CD14-positive monocyte (primary cell): ENCODE data around the gene ACTR2. TPM values are rescaled to one million over a fixed set of nuclear protein-coding genes. Genes with fewer than 3 reads are reported as not detected.

Source experiments
- DNase-seq, 3 donors: peaks; one replicate each; pipeline ENCODE4 v3.0.0-alpha.2; 2011 to 2022
- H2AFZ ChIP-seq: 2 replicates; pipeline ENCODE4 v1.6.0; 2012; ENCODE audit warnings: mild to moderate bottlenecking, low read depth, low read length, inconsistent platforms; ENCODE audit not compliant: insufficient read depth, poor library complexity, severe bottlenecking
- H3K27ac ChIP-seq, 2 donors: 1 replicate in 1 of 2; 2 replicates in 1 of 2; pipeline ENCODE4 v1.5.1; 2012 to 2013; ENCODE audit warnings: low read length in 2 of 2, control low read depth in 1 of 2, inconsistent platforms in 1 of 2, low read depth in 1 of 2, mild to moderate bottlenecking in 1 of 2
- H3K27me3 ChIP-seq, 2 donors: one replicate each; pipeline versions ENCODE4 v1.6.0 to v1.6.1; 2011 to 2013; ENCODE audit warnings: low read length in 2 of 2; ENCODE audit not compliant: control insufficient read depth in 2 of 2, insufficient read depth in 2 of 2
- H3K36me3 ChIP-seq, 2 donors: replicated peaks in 1 of 2; 1 replicate in 1 of 2; 2 replicates in 1 of 2; pipeline versions ENCODE4 v1.5.1 to v1.6.1; 2012 to 2013; ENCODE audit warnings: low read length in 2 of 2, control low read depth in 1 of 2, inconsistent platforms in 1 of 2, mild to moderate bottlenecking in 1 of 2; ENCODE audit not compliant: insufficient read depth in 2 of 2, control insufficient read depth in 1 of 2
- H3K4me1 ChIP-seq, 2 donors: 1 replicate in 1 of 2; 2 replicates in 1 of 2; pipeline versions ENCODE4 v1.5.1 to v1.6.1; 2012 to 2013; ENCODE audit warnings: low read length in 2 of 2, control low read depth in 1 of 2, inconsistent platforms in 1 of 2, mild to moderate bottlenecking in 1 of 2, moderate library complexity in 1 of 2; ENCODE audit not compliant: insufficient read depth in 2 of 2, control insufficient read depth in 1 of 2
- H3K4me2 ChIP-seq: replicated peaks from 2 replicates; pipeline ENCODE3; 2012; ENCODE audit warnings: low read length, moderate library complexity, mild to moderate bottlenecking; ENCODE audit not compliant: poor library complexity, severe bottlenecking; ENCODE audit errors: extremely low read depth
- H3K4me3 ChIP-seq, 3 experiments: fragments of 200-600 bp in 1 of 3; sonication (generic) in 1 of 3; replicated peaks in 1 of 3; 1 replicate in 2 of 3; 2 replicates in 1 of 3; pipeline ENCODE4 v1.5.1; 2011 to 2013; ENCODE audit warnings: low read length in 3 of 3, mild to moderate bottlenecking in 3 of 3, control low read depth in 2 of 3, low read depth in 2 of 3, inconsistent platforms in 1 of 3, moderate library complexity in 1 of 3
- H3K79me2 ChIP-seq: 2 replicates; pipeline ENCODE4 v1.6.0; 2012; ENCODE audit warnings: mild to moderate bottlenecking, control low read depth, inconsistent platforms, low read length, moderate library complexity; ENCODE audit not compliant: insufficient read depth
- H3K9ac ChIP-seq: 2 replicates; pipeline ENCODE4 v1.6.0; 2017; ENCODE audit warnings: low read length, mild to moderate bottlenecking; ENCODE audit not compliant: insufficient read depth, poor library complexity, severe bottlenecking
- H3K9me3 ChIP-seq, 2 donors: replicated peaks in 1 of 2; 1 replicate in 1 of 2; 2 replicates in 1 of 2; pipeline versions ENCODE4 v1.5.1 to v1.6.1; 2012 to 2013; ENCODE audit warnings: low read length in 2 of 2, control low read depth in 1 of 2; ENCODE audit not compliant: control insufficient read depth in 1 of 2, insufficient read depth in 1 of 2
- H4K20me1 ChIP-seq: 2 replicates; pipeline ENCODE4 v1.6.0; 2012; ENCODE audit warnings: mild to moderate bottlenecking, low read length, control low read depth, moderate library complexity; ENCODE audit not compliant: insufficient read depth
- H3K27ac Mint-ChIP-seq, 7 donors: one replicate each; pipeline ENCODE4 v1.8.0; 2020; ENCODE audit warnings: mild to moderate bottlenecking in 7 of 7, mixed read lengths in 7 of 7, moderate library complexity in 6 of 7, inconsistent platforms in 2 of 7
- H3K27me3 Mint-ChIP-seq, 3 donors: one replicate each; pipeline ENCODE4 v1.8.0; 2021 to 2022; ENCODE audit warnings: low read depth in 3 of 3, mild to moderate bottlenecking in 3 of 3, mixed read lengths in 3 of 3, moderate library complexity in 3 of 3, inconsistent platforms in 1 of 3
- H3K36me3 Mint-ChIP-seq, 2 donors: one replicate each; pipeline ENCODE4 v1.8.0; 2020; ENCODE audit warnings: mixed read lengths in 2 of 2, inconsistent platforms in 1 of 2, mild to moderate bottlenecking in 1 of 2
- H3K4me1 Mint-ChIP-seq: one replicate; pipeline ENCODE4 v1.8.0; 2020; ENCODE audit warnings: mild to moderate bottlenecking, mixed read lengths
- H3K4me3 Mint-ChIP-seq, 2 donors: one replicate each; pipeline ENCODE4 v1.8.0; 2020; ENCODE audit warnings: mild to moderate bottlenecking in 2 of 2, mixed read lengths in 2 of 2, moderate library complexity in 1 of 2
- H3K9me3 Mint-ChIP-seq, 7 donors: one replicate each; pipeline ENCODE4 v1.8.0; 2020 to 2022; ENCODE audit warnings: mixed read lengths in 7 of 7, mild to moderate bottlenecking in 6 of 7, moderate library complexity in 6 of 7, inconsistent platforms in 2 of 7
- WGBS: methylation state at CpG from one replicate; pipeline ENCODE4 v1.1.5; 2013; ENCODE audit warnings: missing lambda C conversion rate; ENCODE audit not compliant: insufficient coverage; 5-methylcytosine and 5-hydroxymethylcytosine counted together
- intact Hi-C, 2 donors: fragments of 100-400 bp; cut with micrococcal nuclease; formaldehyde crosslinking; loops; one replicate each; pipeline versions ENCODE4 v1.15.0 to v1.15.1; 2023
- polyA plus RNA-seq, 3 donors: library from polyadenylated mRNA; depleted of rRNA in 1 of 3; unstranded in 2 of 3; stranded (reverse) in 1 of 3; fragments of 300-500 nt in 2 of 3; fragments of >200 nt in 1 of 3; fragmentation: Illumina TruSeq in 2 of 3; gene quantifications; 1 replicate in 2 of 3; 2 replicates in 1 of 3; pipeline ENCODE4 v1.2.3, GENCODE V29; 2012 to 2021
- TF ChIP-seq, protein P1 (sequence below): fragments of 200-600 bp; IDR thresholded peaks from one replicate; pipeline ENCODE4 v1.8.0; 2022; ENCODE audit warnings: antibody characterized with exemption, mild to moderate bottlenecking

The ACTR2 gene
- polyA plus RNA-seq, 3 donors = 88.7 to 560 (median 342) TPM

- no peak overlapping the region for H3K9ac ChIP-seq
- H3K9me3 Mint-ChIP-seq = peaks cover 0 to 4% (median 0%) of the 10 kb centered on the region in 7 donors
- no peaks in the 10 kb centered on the region for H3K4me1 ChIP-seq
- no peak overlapping the region for H2AFZ ChIP-seq
- TF ChIP-seq, protein P1, sequence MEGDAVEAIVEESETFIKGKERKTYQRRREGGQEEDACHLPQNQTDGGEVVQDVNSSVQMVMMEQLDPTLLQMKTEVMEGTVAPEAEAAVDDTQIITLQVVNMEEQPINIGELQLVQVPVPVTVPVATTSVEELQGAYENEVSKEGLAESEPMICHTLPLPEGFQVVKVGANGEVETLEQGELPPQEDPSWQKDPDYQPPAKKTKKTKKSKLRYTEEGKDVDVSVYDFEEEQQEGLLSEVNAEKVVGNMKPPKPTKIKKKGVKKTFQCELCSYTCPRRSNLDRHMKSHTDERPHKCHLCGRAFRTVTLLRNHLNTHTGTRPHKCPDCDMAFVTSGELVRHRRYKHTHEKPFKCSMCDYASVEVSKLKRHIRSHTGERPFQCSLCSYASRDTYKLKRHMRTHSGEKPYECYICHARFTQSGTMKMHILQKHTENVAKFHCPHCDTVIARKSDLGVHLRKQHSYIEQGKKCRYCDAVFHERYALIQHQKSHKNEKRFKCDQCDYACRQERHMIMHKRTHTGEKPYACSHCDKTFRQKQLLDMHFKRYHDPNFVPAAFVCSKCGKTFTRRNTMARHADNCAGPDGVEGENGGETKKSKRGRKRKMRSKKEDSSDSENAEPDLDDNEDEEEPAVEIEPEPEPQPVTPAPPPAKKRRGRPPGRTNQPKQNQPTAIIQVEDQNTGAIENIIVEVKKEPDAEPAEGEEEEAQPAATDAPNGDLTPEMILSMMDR = no peak
- H3K4me3 Mint-ChIP-seq = no peak overlapping the region
- no peaks in the 10 kb centered on the region for H3K9me3 ChIP-seq
- no peak overlapping the region for H3K4me2 ChIP-seq
- 100% methylated on average over 1 of the region's 3 CpGs for WGBS
- H3K36me3 ChIP-seq = no peaks in the 10 kb centered on the region
- H3K27ac Mint-ChIP-seq = no peak overlapping the region
- no peak for DNase-seq
- H3K4me3 ChIP-seq = no peak overlapping the region
- intact Hi-C loops = no loop called here
- H3K27me3 ChIP-seq = no peaks in the 10 kb centered on the region
- peaks cover 0 to 8% (median 0%) of the 10 kb centered on the region in 3 donors for H3K27me3 Mint-ChIP-seq
- H3K36me3 Mint-ChIP-seq = no peaks in the 10 kb centered on the region
- no peak overlapping the region for H3K27ac ChIP-seq
- no peaks in the 10 kb centered on the region for H3K4me1 Mint-ChIP-seq
- H3K79me2 ChIP-seq = no peaks in the 10 kb centered on the region
- no peaks in the 10 kb centered on the region for H4K20me1 ChIP-seq
Measured at GRCh38 chr2:65292106-65292400, 64.4 kb downstream of the ACTR2 start.

- 95% methylated on average over 19 of the region's 21 CpGs for WGBS
- H3K27me3 Mint-ChIP-seq = peaks cover 0 to 10% (median 0%) of the 10 kb centered on the region in 3 donors
Measured at GRCh38 chr2:65292461-65293011, 64.9 kb downstream of the ACTR2 start.

More at GRCh38 chr2:65292461-65293011, 64.9 kb downstream of the ACTR2 start:
- Histone ChIP-seq H3K9me3 (no peaks in the 10 kb centered on the region), H3K4me1 (no peaks in the 10 kb centered on the region), H4K20me1 (no peaks in the 10 kb centered on the region), H3K79me2 (no peaks in the 10 kb centered on the region), H3K9ac (no peak overlapping the region), H3K36me3 (no peaks in the 10 kb centered on the region), H2AFZ (no peak overlapping the region), H3K4me2 (no peak overlapping the region), H3K4me3 (no peak overlapping the region), H3K27ac (no peak overlapping the region), H3K27me3 (no peaks in the 10 kb centered on the region)
- no peak overlapping the region for H3K27ac Mint-ChIP-seq
- DNase-seq = no peak
- intact Hi-C loops = no loop called here
- H3K4me1 Mint-ChIP-seq = no peaks in the 10 kb centered on the region
- no peaks in the 10 kb centered on the region for H3K36me3 Mint-ChIP-seq
- peaks cover 0 to 4% (median 0%) of the 10 kb centered on the region in 7 donors for H3K9me3 Mint-ChIP-seq
- no peak overlapping the region for H3K4me3 Mint-ChIP-seq
- TF ChIP-seq, protein P1 = no peak
